ENCODE data around the gene FOXN3.

FOXN3 gene

GRCh38 chr14:89249972-89250654 lies 166.9 kb downstream of the FOXN3 start:
- no peak for DNase-seq (ENCODE audit: low read depth)

- DNase-seq (ENCODE audit: low read depth), result no peak
These were observed 167.9 kb downstream of the FOXN3 start for GRCh38 chr14:89249065-89249695.

GRCh38 chr14:89248411-89249064 lies 168.5 kb downstream of the FOXN3 start:
- no peak for DNase-seq (ENCODE audit: low read depth)

GRCh38 chr14:89247457-89248122 lies 169.4 kb downstream of the FOXN3 start:
- DNase-seq (ENCODE audit: low read depth), result no peak

- DNase-seq (ENCODE audit: low read depth), result no peak
These were observed 170.7 kb downstream of the FOXN3 start for GRCh38 chr14:89246290-89246689.

- DNase-seq (ENCODE audit: low read depth), result no peak
These were observed 171.2 kb downstream of the FOXN3 start for GRCh38 chr14:89245802-89246201.

- no peak for DNase-seq (ENCODE audit: low read depth)
These were observed 172.3 kb downstream of the FOXN3 start for GRCh38 chr14:89244720-89245119.

- DNase-seq (ENCODE audit: low read depth), result no peak
These were observed 173.3 kb downstream of the FOXN3 start for GRCh38 chr14:89243741-89244140.

- no peak for DNase-seq (ENCODE audit: low read depth)
These were observed 173.7 kb downstream of the FOXN3 start for GRCh38 chr14:89243286-89243685.

- DNase-seq (ENCODE audit: low read depth), result no peak
These were observed 174.3 kb downstream of the FOXN3 start for GRCh38 chr14:89242652-89243279.

- DNase-seq (ENCODE audit: low read depth), result no peak
These were observed 174.9 kb downstream of the FOXN3 start for GRCh38 chr14:89241934-89242651.

GRCh38 chr14:89241257-89241656 lies 175.8 kb downstream of the FOXN3 start:
- DNase-seq (ENCODE audit: low read depth), result no peak

GRCh38 chr14:89240414-89240813 lies 176.6 kb downstream of the FOXN3 start:
- DNase-seq (ENCODE audit: low read depth), result no peak

GRCh38 chr14:89239023-89239422 lies 178.0 kb downstream of the FOXN3 start:
- DNase-seq (ENCODE audit: low read depth), result no peak

- no peak for DNase-seq (ENCODE audit: low read depth)
These were observed 179.0 kb downstream of the FOXN3 start for GRCh38 chr14:89237921-89238529.

- DNase-seq (ENCODE audit: low read depth), result no peak
These were observed 180.2 kb downstream of the FOXN3 start for GRCh38 chr14:89236851-89237250.

GRCh38 chr14:89233184-89233583 lies 183.8 kb downstream of the FOXN3 start:
- DNase-seq (ENCODE audit: low read depth), result no peak

GRCh38 chr14:89232265-89233070 lies 184.6 kb downstream of the FOXN3 start:
- DNase-seq (ENCODE audit: low read depth), result no peak

GRCh38 chr14:89231426-89232113 lies 185.5 kb downstream of the FOXN3 start:
- no peak for DNase-seq (ENCODE audit: low read depth)
